ENCODE results near the gene LITAFD. TPM values are rescaled to one million over a fixed set of nuclear protein-coding genes. Genes with fewer than 3 reads are reported as not detected.

LITAFD gene
- total RNA-seq, 2 donors from 2014 or later: not detected

DNA sequence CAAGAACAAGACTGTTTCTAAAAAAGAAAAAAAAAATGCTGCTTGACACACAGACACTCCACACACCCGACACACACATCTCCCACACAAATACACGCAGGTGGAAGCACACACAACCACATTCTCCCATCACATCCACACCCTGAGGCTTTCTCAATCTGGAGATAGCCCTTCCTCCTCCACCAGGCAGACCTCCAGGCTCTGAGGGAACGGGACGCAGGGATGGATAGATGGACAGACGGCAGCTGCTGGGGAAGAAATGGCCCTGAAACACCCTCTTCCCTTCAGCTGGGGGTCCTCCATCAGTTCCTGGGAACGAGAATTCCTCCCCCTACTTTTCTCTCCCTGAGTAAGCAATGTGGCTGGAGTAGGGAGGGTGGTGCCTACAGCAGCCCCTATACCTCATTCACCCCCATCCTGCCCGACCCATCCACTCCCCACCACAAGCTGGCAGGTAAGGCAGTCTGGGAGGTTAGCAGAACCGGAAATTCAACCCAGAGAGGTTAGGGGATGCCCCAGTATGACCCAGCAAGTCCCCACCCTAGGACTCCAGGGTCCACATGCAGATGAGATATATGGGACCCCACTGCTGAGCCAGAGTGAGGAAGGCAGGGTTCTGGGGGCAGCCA lies 4.1 kb upstream of the LITAFD start:
- H3K27ac Mint-ChIP-seq: no peak overlapping the region
- no peak overlapping the region for H3K9ac ChIP-seq (ENCODE audit: extremely low read depth, low read length, poor library complexity, severe bottlenecking)
- no peaks in the 10 kb centered on the region for H3K27me3 Mint-ChIP-seq (ENCODE audit: insufficient read depth)
- DNase-seq: peak; percentile 46
- no peak overlapping the region for H3K27ac ChIP-seq (ENCODE audit: low read depth, low read length)
- no peaks in the 10 kb centered on the region for H3K9me3 ChIP-seq (ENCODE audit: control insufficient read depth, low read length)
- TF ChIP-seq CTCF (conservative IDR thresholded peaks at IDR 0.05): no peak
- WGBS, 2 experiments (ENCODE audit: insufficient coverage in 1 of 2, insufficient read length in 1 of 2): 79 to 87% methylated on average over 2 to 7 of the region's 8 CpGs
- H3K4me3 Mint-ChIP-seq: no peak overlapping the region
- no peaks in the 10 kb centered on the region for H3K9me3 Mint-ChIP-seq
- no peaks in the 10 kb centered on the region for H3K4me1 ChIP-seq (ENCODE audit: control insufficient read depth, insufficient read depth, low read length)
- H3K4me3 ChIP-seq (ENCODE audit: low read length): no peak overlapping the region
- H3K27me3 ChIP-seq (ENCODE audit: control insufficient read depth, insufficient read depth, low read length, poor library complexity, severe bottlenecking): no peaks in the 10 kb centered on the region
- H3K36me3 Mint-ChIP-seq (ENCODE audit: low read depth): no peaks in the 10 kb centered on the region
- H3K4me1 Mint-ChIP-seq: peaks cover 2% of the 10 kb centered on the region
- H3K36me3 ChIP-seq (ENCODE audit: control insufficient read depth, insufficient read depth, low read length): no peaks in the 10 kb centered on the region

DNA sequence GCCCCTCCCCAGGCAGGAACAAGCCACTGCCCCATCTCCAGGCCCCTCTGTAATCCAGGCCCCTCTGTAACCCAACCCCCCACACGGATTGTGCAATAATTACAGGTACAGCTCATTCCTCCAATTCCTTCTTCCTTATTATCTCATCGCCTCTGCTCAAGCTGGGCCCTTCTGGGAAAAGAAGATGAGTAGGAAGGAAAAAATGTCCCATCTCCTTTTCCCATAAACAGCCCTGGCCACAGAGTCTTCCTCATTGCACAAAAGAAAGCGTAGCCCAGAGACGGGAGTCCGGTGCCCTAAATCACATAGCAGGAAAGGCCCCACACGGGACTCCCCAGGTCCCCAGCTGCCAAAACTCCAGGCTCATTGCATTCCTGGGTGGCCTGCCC lies 3.6 kb upstream of the LITAFD start:
- Mint-ChIP-seq H3K4me3 (no peak overlapping the region), H3K4me1 (peaks cover 2% of the 10 kb centered on the region), H3K9me3 (no peaks in the 10 kb centered on the region), H3K36me3 (ENCODE audit: low read depth) (no peaks in the 10 kb centered on the region), H3K27me3 (ENCODE audit: insufficient read depth) (no peaks in the 10 kb centered on the region), H3K27ac (no peak overlapping the region)
- Histone ChIP-seq H3K27me3 (ENCODE audit: control insufficient read depth, insufficient read depth, low read length, poor library complexity, severe bottlenecking) (no peaks in the 10 kb centered on the region), H3K4me1 (ENCODE audit: control insufficient read depth, insufficient read depth, low read length) (no peaks in the 10 kb centered on the region), H3K4me3 (ENCODE audit: low read length) (no peak overlapping the region), H3K36me3 (ENCODE audit: control insufficient read depth, insufficient read depth, low read length) (no peaks in the 10 kb centered on the region), H3K9ac (ENCODE audit: extremely low read depth, low read length, poor library complexity, severe bottlenecking) (no peak overlapping the region), H3K27ac (ENCODE audit: low read depth, low read length) (no peak overlapping the region), H3K9me3 (ENCODE audit: control insufficient read depth, low read length) (no peaks in the 10 kb centered on the region)
- TF ChIP-seq CTCF (conservative IDR thresholded peaks at IDR 0.05): no peak
- DNase-seq: peak; percentile 43
- 73 to 79% methylated on average over 4 to 6 of the region's 6 CpGs for WGBS, 2 experiments (ENCODE audit: insufficient coverage in 1 of 2, insufficient read length in 1 of 2)

DNA sequence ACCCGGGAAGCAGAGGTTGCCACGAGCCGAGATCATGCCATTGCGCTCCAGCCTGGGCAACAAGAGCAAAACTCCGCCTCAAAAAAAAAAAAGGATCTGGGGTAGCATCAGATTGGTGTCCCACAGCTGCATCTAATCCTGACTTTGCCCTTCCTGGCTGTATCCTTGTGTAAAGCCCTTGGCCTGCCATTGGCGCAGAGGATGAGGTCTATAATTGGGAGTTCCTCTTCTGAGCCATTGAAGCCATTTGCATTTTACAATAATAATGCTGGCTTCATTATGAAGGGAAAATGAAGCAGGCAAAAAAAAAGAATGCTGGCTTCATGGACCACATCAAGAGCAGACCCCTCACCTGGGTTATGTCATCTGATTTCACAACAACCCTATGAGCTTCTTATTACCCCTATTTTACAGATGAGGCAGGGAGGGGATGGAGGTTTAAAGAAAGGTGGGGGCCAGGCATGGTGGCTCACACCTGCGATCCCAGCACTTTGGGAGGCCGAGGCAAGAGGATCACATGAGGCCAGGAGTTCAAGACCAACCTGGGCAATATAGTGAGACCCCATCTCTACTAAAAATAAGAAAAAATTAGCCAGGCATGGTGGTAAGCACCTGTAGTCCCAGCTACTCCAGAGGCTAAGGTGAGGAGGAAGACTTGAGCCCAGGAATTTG lies 1.2 kb upstream of the LITAFD start:
- TF ChIP-seq CTCF (conservative IDR thresholded peaks at IDR 0.05): no peak
- H3K27me3 Mint-ChIP-seq (ENCODE audit: insufficient read depth): no peaks in the 10 kb centered on the region
- H3K27ac Mint-ChIP-seq: no peak overlapping the region
- no peaks in the 10 kb centered on the region for H3K9me3 Mint-ChIP-seq
- H3K36me3 Mint-ChIP-seq (ENCODE audit: low read depth): no peaks in the 10 kb centered on the region
- Histone ChIP-seq H3K36me3 (ENCODE audit: control insufficient read depth, insufficient read depth, low read length) (no peaks in the 10 kb centered on the region), H3K27me3 (ENCODE audit: control insufficient read depth, insufficient read depth, low read length, poor library complexity, severe bottlenecking) (no peaks in the 10 kb centered on the region), H3K4me1 (ENCODE audit: control insufficient read depth, insufficient read depth, low read length) (no peaks in the 10 kb centered on the region), H3K9ac (ENCODE audit: extremely low read depth, low read length, poor library complexity, severe bottlenecking) (no peak overlapping the region), H3K4me3 (ENCODE audit: low read length) (no peak overlapping the region), H3K27ac (ENCODE audit: low read depth, low read length) (no peak overlapping the region), H3K9me3 (ENCODE audit: control insufficient read depth, low read length) (no peaks in the 10 kb centered on the region)
- no peak for DNase-seq
- 92 to 93% methylated on average over 8 of the region's 8 CpGs for WGBS, 2 experiments (ENCODE audit: insufficient coverage in 1 of 2, insufficient read length in 1 of 2)
- no peak overlapping the region for H3K4me3 Mint-ChIP-seq
- H3K4me1 Mint-ChIP-seq: peaks cover 2% of the 10 kb centered on the region
